ENCODE data around the gene GNG7. TPM values are rescaled to one million over a fixed set of nuclear protein-coding genes. Genes with fewer than 3 reads are reported as not detected.
"Not testable (repeated sequence)": the region's sequence is repeated elsewhere in the genome, so short reads cannot be mapped to it uniquely, and the experiment has no call there.

GNG7 gene
- total RNA-seq, 1 donor, result not detected

- DNase-seq (ENCODE audit: low read depth), result no peak
- no peak overlapping the region for H3K4me3 ChIP-seq (ENCODE audit: low read depth, low read length)
- TF ChIP-seq CTCF (IDR thresholded peaks at IDR 0.05; ENCODE audit: insufficient read depth, low read depth, low read length), result no peak
These were observed 17.2 kb downstream of the GNG7 start for GRCh38 chr19:2685204-2685704.

- TF ChIP-seq CTCF (IDR thresholded peaks at IDR 0.05; ENCODE audit: insufficient read depth, low read depth, low read length), result no peak
- DNase-seq (ENCODE audit: low read depth), result no peak
- H3K4me3 ChIP-seq (ENCODE audit: low read depth, low read length), result no peak overlapping the region
These were observed 19.0 kb downstream of the GNG7 start for GRCh38 chr19:2683430-2684003.

- no peak for DNase-seq (ENCODE audit: low read depth)
- TF ChIP-seq CTCF (IDR thresholded peaks at IDR 0.05; ENCODE audit: insufficient read depth, low read depth, low read length), result no peak
- H3K4me3 ChIP-seq (ENCODE audit: low read depth, low read length), result no peak overlapping the region
These were observed 21.7 kb downstream of the GNG7 start for GRCh38 chr19:2680808-2681207.

- no peak for DNase-seq (ENCODE audit: low read depth)
- no peak for TF ChIP-seq CTCF (IDR thresholded peaks at IDR 0.05; ENCODE audit: insufficient read depth, low read depth, low read length)
These were observed 23.1 kb downstream of the GNG7 start for GRCh38 chr19:2679439-2679838.

GRCh38 chr19:2678948-2679347 is 23.5 kb downstream of the GNG7 start:
- not testable (repeated sequence) for DNase-seq (ENCODE audit: low read depth); H3K4me3 ChIP-seq (ENCODE audit: low read depth, low read length)

More at GRCh38 chr19:2679439-2679838, 23.1 kb downstream of the GNG7 start:
- no peak overlapping the region for H3K4me3 ChIP-seq (ENCODE audit: low read depth, low read length)

- H3K4me3 ChIP-seq (ENCODE audit: low read depth, low read length), result no peak overlapping the region
- DNase-seq (ENCODE audit: low read depth), result no peak
- TF ChIP-seq CTCF (IDR thresholded peaks at IDR 0.05; ENCODE audit: insufficient read depth, low read depth, low read length), result no peak
These were observed 24.3 kb downstream of the GNG7 start for GRCh38 chr19:2678044-2678671.

GRCh38 chr19:2676823-2677222 is 25.7 kb downstream of the GNG7 start:
- DNase-seq (ENCODE audit: low read depth), result no peak
- H3K4me3 ChIP-seq (ENCODE audit: low read depth, low read length), result no peak overlapping the region
- TF ChIP-seq CTCF (IDR thresholded peaks at IDR 0.05; ENCODE audit: insufficient read depth, low read depth, low read length), result no peak
